HG03159 (cell line): ENCODE results near the gene LBP.
"Not testable (repeated sequence)": the region's sequence is repeated elsewhere in the genome, so short reads cannot be mapped to it uniquely, and the experiment has no call there.

Experiments
- ATAC-seq: cut with Tn5 transposase; IDR thresholded peaks from one replicate; pipeline ENCODE4 v1.9.1; 2021; ENCODE audit warnings: mild to moderate bottlenecking, moderate library complexity; ENCODE audit not compliant: unreplicated experiment

Gene LBP

DNA sequence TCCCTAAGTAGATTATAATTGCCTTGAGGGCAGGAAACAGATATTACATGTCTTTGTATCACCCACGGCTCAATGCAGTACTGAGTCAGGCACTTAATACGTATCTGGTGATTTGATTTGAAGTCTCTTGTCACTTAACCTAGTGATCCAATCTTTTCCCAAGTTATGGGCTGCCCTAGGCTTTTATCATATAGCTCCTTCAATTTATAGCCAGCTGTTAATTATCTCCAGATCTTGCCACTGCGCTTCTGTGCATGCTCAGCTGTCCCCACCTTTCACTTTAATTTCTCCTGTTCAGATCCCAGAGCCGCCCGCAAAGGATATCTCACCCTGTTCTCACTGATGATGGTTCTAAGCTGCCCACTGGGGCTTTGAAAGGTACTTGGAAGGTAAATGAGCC, 47.0 kb downstream of the LBP start:
- no peak for ATAC-seq

DNA sequence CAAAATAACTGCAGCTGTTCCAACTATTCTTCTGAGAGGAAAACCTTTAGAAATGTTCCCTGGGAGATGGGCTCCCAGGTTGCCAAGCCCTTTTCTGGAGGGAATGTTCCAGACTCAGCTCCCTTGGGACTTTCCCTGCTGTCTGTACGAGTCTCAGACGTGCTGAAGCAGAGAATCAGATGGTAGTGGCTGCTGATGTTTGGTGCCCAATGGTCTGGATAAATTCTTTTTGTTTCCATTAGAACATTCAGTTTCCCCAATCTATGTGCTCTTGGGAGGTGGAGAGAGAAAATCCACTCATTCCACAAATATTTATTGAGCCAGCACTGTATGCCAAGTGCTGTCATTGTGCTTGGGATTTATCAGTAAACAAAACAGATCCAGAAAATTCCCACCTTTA, 48.9 kb downstream of the LBP start:
- no peak for ATAC-seq

DNA sequence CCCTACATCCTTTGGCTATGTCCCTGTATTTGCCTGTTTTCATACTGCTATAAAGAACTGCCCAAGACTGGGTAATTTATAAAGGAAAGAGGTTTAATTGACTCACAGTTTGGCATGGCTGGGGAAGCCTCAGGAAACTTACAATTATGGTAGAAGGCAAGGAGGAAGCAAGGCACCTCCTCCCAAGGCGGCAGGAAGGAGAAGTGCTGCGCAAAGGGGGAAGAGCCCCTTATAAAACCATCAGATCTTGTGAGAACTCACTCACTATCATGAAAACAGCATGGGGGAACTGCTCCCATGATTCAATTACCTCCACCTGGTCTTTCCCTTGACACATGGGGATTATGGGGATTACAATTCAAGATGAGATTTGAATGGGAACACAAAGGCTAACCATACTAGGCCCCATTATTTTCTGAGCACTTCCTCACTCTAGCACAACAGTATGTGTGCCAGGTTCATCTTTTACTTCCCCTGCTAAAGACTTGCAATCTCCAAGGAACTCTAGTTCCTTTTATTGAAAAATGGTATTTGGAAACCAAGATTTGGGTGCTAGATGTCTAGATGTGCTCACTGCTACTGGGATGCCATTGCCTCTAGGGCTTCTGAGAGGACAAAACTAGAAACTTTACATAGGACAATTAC, 49.6 kb downstream of the LBP start:
- not testable (repeated sequence) for ATAC-seq

DNA sequence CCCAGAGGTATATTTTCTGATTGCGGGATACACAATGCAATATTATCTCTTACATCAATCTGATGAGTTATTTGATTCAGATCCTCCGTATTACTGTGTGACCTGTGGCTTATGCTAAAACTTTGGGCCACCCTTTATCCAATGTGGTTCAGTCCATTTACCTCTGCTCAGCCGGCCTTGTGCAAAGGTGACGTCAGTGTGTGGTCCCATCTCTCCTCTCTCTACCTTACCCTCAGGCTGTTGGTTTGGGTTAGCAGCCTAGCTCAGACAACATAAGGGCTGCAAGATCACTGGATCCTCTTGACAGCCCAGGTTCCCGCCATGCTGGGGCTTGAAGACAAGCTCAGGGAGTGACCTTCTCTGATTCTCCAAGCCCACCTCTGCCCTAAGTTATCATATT, 55.8 kb downstream of the LBP start:
- no peak for ATAC-seq

DNA sequence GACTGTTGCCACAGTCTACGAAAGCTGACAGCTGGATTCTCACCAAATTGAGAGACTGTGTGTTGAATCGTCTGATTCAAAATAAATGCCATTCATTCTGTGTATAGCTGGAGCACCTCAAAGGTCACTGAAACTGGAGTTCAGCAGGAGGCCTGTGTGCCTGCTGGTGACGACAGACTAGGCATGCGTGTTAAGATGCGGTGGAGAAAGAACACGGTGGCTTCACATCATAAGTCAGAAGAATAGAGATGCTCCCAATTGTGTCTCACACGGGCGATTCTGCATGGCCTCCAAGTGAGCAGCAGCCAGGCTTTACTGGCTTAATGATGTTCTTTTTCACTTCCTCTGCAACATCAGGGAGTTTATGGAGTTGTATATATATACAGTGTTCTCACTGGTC, 56.5 kb downstream of the LBP start:
- no peak for ATAC-seq

DNA sequence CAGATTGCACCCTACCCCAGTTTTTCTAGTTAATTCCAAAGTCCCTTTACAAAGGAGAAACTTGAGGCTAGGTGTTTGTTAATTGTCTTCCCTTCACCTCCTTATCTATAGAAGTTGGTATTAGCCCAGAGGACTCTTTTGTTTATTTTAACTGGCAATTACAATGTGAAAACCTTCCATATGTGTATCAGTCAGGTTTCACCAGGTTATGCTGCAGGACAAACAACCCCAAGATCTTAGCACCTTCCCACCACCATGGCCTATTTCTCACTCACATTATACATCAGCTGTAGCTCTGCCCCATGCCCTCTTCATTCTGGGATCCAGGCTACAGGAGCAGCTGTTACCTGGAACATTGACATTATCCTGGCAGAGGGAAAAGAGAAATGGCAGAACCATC, 57.7 kb downstream of the LBP start:
- ATAC-seq, result no peak

DNA sequence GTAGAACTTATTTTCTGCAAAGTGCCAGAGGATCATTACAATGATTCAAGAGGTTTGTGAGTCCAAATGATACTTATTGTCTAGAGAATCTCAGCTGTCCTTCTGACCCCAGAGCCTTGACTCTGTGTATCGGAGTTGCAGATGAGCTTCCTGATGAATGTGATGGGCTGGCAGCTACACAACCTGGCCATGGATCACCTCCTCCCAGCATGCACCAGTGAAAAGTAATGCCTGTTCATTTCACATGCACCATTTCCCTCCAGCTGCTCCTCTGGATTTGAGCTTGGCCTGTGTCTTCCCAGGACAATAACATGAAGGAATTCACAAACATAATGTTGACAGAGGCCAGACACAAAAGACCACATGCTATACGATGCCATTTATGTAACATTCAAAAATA, 58.9 kb downstream of the LBP start:
- no peak for ATAC-seq

DNA sequence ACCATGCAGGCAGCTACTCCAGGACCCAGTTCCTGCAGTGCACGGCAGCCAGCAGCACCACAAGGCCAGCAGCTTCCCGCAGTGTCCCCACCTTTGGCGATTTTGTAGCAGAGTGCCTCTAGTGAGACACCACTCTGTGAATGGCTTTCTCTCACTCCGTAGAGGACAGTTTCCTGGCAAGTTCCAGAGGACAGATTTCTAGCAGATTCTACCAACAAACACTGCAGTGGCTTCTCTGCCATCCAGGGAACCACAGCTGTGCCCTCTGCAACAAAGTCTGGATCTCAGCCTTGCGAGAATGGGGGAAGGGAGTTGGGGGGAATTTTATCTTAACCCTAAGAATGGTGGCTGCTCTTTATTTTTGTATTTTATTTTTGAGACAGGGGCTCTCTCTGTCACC, 60.2 kb downstream of the LBP start:
- no peak for ATAC-seq

DNA sequence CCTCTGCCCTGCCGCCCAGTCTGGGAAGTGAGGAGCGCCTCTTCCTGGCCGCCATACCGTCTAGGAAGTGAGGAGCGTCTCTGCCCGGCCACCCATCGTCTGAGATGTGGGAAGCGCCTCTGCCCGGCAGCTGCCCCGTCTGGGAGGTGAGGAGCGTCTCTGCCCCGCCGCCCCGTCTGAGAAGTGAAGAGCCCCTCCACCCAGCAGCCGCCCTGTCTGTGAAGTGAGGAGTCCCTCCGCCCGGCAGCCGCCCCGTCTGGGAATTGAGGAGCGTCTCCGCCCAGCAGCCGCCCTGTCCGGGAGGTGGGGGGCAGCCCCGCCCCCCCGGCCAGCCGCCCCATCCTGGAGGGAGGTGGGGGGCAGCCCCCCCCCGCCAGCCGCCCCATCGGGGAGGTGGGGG, 61.0 kb downstream of the LBP start:
- no peak for ATAC-seq

DNA sequence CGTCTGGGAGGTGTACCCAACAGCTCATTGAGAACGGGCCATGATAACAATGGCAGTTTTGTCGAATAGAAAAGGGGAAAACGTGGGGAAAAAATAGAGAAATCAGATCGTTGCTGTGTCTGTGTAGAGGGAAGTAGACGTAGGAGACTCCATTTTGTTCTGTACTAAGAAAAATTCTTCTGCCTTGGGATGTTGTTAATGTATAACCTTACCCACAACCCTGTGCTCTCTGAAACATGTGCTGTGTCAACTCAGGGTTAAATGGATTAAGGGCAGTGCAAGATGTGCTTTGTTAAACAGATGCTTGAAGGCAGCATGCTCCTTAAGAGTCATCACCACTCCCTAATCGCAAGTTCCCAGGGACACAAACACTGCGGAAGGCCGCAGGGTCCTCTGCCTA, 61.5 kb downstream of the LBP start:
- ATAC-seq, result not testable (repeated sequence)

DNA sequence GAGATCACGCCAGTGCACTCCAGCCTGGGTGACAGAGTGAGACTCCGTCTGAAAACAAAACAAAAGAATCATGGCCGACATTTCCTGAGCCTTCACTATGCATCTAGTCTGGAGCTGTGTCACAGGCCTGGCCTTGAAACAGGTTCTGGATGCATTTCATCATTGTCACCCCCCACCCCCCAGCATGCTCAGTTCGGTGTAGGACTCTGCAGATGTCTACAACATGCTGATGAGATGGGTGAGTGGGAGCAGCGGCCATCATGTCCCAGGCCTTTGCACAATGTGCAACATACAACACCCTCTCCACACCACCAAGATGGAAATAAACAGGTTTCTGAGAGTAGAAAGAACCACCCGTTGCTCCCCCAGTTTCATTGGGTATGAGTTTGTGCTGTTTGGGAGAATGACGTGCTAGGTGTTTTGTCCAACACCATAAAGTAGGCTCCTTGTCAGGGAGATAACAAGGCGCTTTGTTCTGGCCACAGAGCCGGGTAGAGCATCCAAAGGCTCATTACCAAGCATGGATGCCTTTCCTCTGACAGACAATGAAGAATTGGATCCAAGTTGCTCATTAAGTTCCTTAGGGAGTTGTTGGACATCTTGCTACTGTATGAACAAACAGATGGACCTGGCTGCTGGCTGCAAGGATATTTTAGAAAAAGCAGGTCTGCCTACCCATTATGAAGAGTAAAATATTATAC, 66.7 kb downstream of the LBP start:
- no peak for ATAC-seq

DNA sequence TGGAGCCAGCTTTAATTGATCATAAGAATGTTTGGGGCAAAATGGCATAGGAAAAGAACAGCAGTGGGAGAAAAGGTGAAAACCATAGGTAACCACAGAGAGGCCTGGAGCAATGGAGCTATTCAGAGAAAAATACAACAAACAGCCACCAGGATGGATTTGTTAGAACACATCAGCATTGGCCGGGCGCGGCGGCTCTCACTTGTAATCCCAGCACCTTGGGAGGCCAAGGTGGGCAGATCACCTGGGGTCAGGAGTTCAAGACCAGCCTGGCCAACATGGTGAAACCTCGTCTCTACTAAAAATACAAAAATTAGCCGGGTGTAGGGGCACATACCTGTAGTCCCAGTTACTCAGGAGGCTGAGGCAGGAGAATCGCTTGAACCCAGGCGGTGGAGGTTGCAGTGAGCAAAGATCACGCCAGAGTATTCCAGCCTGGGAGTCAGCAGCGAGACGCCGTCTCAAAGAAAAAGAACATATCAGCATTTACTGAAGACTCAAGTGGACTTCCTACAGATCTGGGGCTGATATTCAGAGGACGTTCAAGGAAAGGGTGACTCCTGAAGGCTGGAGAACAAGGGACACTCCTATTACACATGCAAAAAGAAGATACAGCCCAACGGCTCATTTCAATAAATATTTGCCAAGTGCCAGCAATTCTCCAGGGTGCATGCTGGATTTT, 68.6 kb downstream of the LBP start:
- ATAC-seq, result no peak

DNA sequence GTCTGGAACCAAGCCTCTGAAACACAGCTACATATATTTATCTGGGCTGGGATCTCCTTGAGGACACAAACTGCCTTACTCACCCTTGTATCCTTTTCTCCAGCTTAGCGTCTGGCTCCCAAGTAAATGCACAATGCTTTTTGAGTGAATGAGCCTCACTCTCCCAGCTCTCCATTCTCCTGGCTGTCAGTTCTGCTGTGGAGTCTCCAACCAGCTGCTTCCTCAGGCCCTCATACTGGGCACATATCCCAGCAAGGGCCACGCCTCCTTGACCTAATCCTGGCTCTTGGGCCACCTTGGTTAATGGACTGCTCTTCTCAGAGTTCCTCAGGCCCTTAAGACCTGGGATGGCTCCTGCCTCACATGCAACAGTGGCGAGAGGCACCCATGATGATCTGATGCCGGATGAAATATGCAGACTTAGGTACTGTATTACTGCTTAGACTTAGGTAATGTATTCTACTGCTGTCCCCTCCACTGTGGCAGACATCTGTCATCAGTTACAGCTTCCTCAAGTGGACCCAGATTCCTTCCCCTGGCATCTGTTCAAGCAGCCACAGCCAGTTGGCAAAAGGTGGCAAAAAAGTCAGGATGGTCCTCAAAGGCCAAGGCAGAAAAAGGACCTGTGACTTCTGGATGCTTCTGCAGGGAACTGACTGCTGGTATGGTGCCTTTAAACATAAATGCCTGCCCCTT, 72.4 kb downstream of the LBP start:
- no peak for ATAC-seq

DNA sequence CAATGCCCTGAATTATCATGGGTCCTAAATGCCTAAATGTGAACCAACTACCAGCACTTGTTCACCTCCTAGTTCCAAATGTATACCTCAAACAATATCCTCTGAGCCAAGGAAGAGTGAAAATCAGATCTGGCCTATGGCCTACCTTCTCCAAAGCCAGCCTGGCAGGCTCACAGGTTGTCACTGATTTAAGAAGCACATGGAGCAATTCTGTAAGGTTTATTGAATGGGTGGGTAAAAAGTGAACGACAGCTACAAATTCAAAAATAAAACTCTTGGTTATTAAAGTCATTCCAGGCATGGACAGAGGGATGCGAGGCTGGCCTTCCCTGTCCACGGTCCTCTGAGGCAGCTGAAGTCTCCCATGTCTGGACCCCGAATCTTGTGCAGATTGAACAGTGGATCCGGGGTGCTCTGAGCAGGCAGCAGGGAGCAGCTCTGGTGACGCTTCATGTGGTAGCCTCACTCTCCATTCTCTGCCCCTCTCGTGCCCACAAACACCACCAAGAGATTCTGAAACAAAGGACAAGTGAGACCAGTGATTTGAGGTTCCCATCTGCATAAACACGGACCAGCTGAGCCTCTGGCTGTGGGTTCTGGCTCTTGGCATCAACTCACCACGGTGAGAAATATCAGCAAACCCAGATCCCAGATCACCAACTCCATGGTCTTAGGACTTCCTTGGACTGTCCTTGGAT, 74.3 kb downstream of the LBP start:
- ATAC-seq, result no peak

DNA sequence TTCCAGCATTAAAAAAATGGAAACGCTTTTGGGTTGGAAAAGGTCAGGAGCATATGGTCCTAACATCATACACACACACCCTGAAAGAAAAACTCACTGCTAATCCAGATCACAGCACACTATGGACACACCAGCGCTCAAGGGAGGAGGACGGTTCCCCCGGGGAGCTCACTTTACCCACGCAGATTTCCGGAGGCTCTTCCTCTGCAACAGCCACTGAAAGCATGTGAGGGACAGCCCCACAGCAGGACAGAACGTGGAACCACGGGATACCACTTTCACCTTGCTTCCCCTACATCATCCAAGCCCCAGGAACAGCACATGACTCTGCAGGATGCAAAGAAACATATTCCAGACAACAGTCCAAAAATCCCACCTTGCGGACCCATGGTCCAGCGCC, 75.6 kb downstream of the LBP start:
- no peak for ATAC-seq

DNA sequence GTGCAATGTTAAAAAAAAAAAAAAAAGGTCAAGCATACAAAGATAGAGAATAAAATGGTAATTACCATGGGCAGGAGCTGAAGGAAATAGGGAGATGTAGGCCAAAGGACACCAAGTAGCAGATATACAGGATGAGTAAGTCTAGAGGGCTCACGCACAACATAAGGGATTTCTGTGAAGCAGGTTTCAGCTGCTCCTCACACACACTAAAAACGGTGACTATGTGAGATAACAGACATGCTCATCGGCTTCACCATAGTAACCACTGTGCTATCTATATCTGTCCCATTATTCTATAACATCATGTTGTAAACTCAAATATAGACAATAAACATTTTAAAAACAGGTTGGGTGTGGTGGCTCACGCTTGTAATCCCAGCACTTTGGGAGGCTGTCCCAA, 77.3 kb downstream of the LBP start:
- ATAC-seq, result no peak

DNA sequence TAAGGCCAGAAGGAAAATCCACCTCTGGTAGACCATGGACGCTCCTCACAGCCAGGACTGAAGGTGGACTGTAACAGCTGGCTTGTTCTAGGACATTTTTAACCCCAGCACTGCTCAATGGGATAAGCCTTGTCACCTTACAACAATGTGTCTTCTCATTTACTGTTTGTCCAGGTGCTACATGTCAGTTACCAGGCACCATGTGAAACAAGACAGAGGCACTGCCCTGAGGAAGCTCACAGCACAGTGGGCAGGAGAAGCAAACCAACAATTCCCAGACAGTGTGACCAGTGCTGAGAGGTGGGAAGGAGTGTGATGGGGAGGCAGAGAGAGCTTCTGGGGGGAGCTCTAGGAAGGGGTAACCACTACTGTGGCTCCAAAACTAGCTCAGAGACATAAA, 78.1 kb downstream of the LBP start:
- no peak for ATAC-seq

DNA sequence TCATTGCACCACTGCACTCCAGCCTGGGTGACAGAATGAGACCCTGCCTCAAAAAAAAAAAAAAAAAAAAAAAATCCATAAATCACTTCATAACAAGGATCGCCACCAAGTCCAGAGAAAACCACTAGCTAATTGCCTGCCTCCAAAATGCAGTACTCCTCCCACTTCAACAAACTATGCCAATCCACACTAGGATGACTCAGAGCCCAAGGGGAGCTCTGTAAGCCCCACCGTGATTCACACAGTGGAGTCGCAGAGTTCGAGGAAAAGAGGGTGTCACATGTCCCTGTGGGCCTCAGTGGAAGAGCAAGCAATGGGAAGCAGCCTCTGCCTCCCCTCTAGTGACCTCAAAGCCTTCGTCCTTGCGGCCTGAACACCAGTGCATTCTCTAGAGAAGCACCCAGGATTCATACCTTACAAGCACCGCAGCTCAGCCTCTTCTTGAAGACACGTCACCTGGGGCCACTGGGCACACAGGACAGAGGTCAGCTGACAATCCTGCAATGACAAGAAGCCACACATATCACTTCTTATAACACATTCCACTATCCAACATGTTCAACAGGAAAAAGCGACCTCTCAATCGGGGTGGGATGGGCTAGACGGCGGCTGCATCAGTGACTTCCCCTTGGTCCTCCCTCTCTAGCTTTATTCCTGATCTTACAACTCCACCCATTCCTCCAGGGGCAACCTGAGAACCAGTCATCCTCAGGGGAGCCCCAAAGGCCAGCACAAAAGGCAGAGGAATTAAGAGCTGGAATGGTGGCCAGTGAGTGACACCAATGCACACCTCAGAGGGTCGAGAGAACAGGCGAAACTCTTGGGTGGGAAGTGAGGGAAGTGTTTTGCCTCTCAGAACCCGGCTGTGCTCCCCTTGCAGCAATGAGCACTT, 80.0 kb downstream of the LBP start:
- no peak for ATAC-seq
